Stomach (tissue), 9 donors: ENCODE measurements around the gene ZNF491. TPM values are rescaled to one million over a fixed set of nuclear protein-coding genes. Genes with fewer than 3 reads are reported as not detected.
A peak's percentile ranks its signal among the peaks of the same experiment; 100 is the strongest.

Source experiments
- DNase-seq, 2 donors: peaks; one replicate each; pipeline versions ENCODE4 v3.0.0 to v3.0.0-alpha.2; 2013 to 2019
- H3K27ac ChIP-seq, 5 donors: fragments of 200-600 bp in 4 of 5; sonication (generic) in 4 of 5; one replicate each; pipeline ENCODE4 v1.5.1; 2013 to 2019; ENCODE audit warnings: mild to moderate bottlenecking in 1 of 5, moderate library complexity in 1 of 5
- H3K27me3 ChIP-seq, 3 donors: fragments of 200-600 bp; sonication (generic); one replicate each; pipeline ENCODE4 v1.5.1; 2017 to 2019; ENCODE audit warnings: mixed run types in 1 of 3
- H3K36me3 ChIP-seq, 4 donors: fragments of 200-600 bp; sonication (generic); 1 replicate in 3 of 4; 2 replicates in 1 of 4; pipeline ENCODE4 v1.5.1; 2016 to 2019
- H3K4me1 ChIP-seq, 4 donors: fragments of 200-600 bp; sonication (generic); one replicate each; pipeline ENCODE4 v1.5.1; 2016 to 2019
- H3K4me3 ChIP-seq, 4 donors: fragments of 200-600 bp; sonication (generic) in 3 of 4; one replicate each; pipeline ENCODE4 v1.5.1; 2016 to 2019; ENCODE audit warnings: mild to moderate bottlenecking in 1 of 4
- H3K9me3 ChIP-seq, 4 donors: fragments of 200-600 bp; sonication (generic); one replicate each; pipeline ENCODE4 v1.5.1; 2016 to 2019
- EP300 ChIP-seq: sonication (generic); formaldehyde crosslinking; IDR thresholded peaks from one replicate; pipeline ENCODE4 v1.6.1; 2017; ENCODE audit warnings: antibody characterized with exemption
- POLR2A ChIP-seq, 4 donors: fragments of 450-650 bp; IDR thresholded peaks; one replicate each; pipeline ENCODE4 v1.6.1; 2016; ENCODE audit warnings: antibody characterized with exemption in 4 of 4, control low read depth in 2 of 4, mild to moderate bottlenecking in 1 of 4, moderate library complexity in 1 of 4
- POLR2AphosphoS5 ChIP-seq, 3 donors: sonication (generic); formaldehyde crosslinking; IDR thresholded peaks; one replicate each; pipeline ENCODE4 v1.6.1; 2016; ENCODE audit warnings: antibody characterized with exemption in 3 of 3
- WGBS, 5 donors: extraction: QIAGEN DNeasy Blood & Tissue Kit in 3 of 5; methylation state at CpG; one replicate each; pipeline versions ENCODE4 v1.1.5 to v1.1.7; 2013 to 2018; 5-methylcytosine and 5-hydroxymethylcytosine counted together
- intact Hi-C: fragments of 100-400 bp; cut with DNase I; formaldehyde crosslinking; loops from one replicate; pipeline ENCODE4 v1.15.1; 2023; ENCODE audit warnings: low total_unique reads
- polyA plus RNA-seq, 3 donors: library from polyadenylated mRNA; stranded (reverse); fragments of 200-250 nt; gene quantifications; one replicate each; pipeline ENCODE4 v1.2.3, GENCODE V29; 2013
- total RNA-seq, 5 donors: library from RNA; depleted of rRNA; stranded (reverse); fragments of >200 nt; gene quantifications; one replicate each; pipeline versions ENCODE4 v1.1.0 to v1.2.3, GENCODE V29; 2014 to 2016
- TF ChIP-seq, protein P1 (sequence below), 7 experiments: fragments of 450-650 bp in 4 of 7; fragments of 200-600 bp in 3 of 7; sonication (generic) in 3 of 7; IDR thresholded peaks; one replicate each; pipeline ENCODE4 v1.5.1; 2016 to 2019; ENCODE audit warnings: antibody characterized with exemption in 7 of 7, control low read depth in 2 of 7, mild to moderate bottlenecking in 1 of 7
- donor health status: healthy with polysubstance abuse.
- donor health status: Bipolar disorder and iron deficiency.
- donor health status: healthy.

ZNF491 gene
- total and polyA plus RNA-seq, 8 donors, result 0.63 to 21.4 (median 2.1) TPM; not detected in 2

GRCh38 chr19:11780431-11781020 lies 17.8 kb upstream of the ZNF491 start:
- Histone ChIP-seq H3K4me3 (peak overlapping the region in 1 of 4 donors; percentile 1), H3K4me1 (no peaks in the 10 kb centered on the region), H3K36me3 (peaks cover 43 to 80% (median 58%) of the 10 kb centered on the region in 4 donors), H3K9me3 (peaks cover 48 to 100% (median 90%) of the 10 kb centered on the region in 4 donors), H3K27ac (no peak overlapping the region), H3K27me3 (no peaks in the 10 kb centered on the region)
- WGBS, 5 donors, result 96 to 99% (median 98%) methylated on average over 7 of the region's 7 CpGs
- DNase-seq, result no peak
- TF ChIP-seq EP300 (no peak), POLR2AphosphoS5 (IDR thresholded peaks at IDR 0.05) (no peak), POLR2A (IDR thresholded peaks at IDR 0.05) (no peak)
- TF ChIP-seq, protein P1, sequence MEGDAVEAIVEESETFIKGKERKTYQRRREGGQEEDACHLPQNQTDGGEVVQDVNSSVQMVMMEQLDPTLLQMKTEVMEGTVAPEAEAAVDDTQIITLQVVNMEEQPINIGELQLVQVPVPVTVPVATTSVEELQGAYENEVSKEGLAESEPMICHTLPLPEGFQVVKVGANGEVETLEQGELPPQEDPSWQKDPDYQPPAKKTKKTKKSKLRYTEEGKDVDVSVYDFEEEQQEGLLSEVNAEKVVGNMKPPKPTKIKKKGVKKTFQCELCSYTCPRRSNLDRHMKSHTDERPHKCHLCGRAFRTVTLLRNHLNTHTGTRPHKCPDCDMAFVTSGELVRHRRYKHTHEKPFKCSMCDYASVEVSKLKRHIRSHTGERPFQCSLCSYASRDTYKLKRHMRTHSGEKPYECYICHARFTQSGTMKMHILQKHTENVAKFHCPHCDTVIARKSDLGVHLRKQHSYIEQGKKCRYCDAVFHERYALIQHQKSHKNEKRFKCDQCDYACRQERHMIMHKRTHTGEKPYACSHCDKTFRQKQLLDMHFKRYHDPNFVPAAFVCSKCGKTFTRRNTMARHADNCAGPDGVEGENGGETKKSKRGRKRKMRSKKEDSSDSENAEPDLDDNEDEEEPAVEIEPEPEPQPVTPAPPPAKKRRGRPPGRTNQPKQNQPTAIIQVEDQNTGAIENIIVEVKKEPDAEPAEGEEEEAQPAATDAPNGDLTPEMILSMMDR (IDR thresholded peaks at IDR 0.05), result no peak
- intact Hi-C loops, result no loop called here

GRCh38 chr19:11781295-11782057 lies 16.8 kb upstream of the ZNF491 start:
- no peaks in the 10 kb centered on the region for H3K4me1 ChIP-seq
- 96 to 97% (median 96%) methylated on average over 5 of the region's 5 CpGs for WGBS, 5 donors
- no peak overlapping the region for H3K27ac ChIP-seq
- TF ChIP-seq, protein P1 (IDR thresholded peaks at IDR 0.05), result no peak
- no peak for TF ChIP-seq POLR2A (IDR thresholded peaks at IDR 0.05)
- no peak for TF ChIP-seq EP300
- intact Hi-C loops, result no loop called here
- peaks cover 43 to 80% (median 58%) of the 10 kb centered on the region in 4 donors for H3K36me3 ChIP-seq
- peaks cover 48 to 100% (median 95%) of the 10 kb centered on the region in 4 donors for H3K9me3 ChIP-seq
- no peaks in the 10 kb centered on the region for H3K27me3 ChIP-seq
- DNase-seq, result no peak
- no peak overlapping the region for H3K4me3 ChIP-seq

DNA sequence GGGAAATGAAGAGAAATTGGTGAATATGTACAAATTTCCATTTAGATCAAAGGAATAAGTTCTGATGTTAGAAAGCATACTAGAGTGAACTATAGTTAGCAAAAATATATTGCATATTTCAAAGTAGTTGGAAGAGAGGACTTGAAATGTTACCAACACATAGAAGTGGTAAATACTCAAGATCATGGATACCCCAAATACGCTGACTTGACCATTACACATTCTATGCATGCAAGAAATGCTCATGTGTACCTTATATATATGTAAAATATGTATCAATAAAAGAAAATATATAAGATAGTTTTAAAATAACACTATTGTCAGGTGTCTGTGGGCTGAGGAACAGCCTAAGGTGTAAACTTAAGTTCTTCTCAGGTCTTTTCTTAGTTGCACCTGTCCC lies 14.6 kb upstream of the ZNF491 start:
- Histone ChIP-seq H3K4me3 (no peak overlapping the region), H3K36me3 (peaks cover 30 to 57% (median 36%) of the 10 kb centered on the region in 4 donors)
- intact Hi-C loops, result no loop called here

GRCh38 chr19:11784356-11784755 lies 14.0 kb upstream of the ZNF491 start:
- Histone ChIP-seq H3K4me3 (no peak overlapping the region), H3K9me3 (peaks cover 52 to 100% (median 94%) of the 10 kb centered on the region in 4 donors), H3K4me1 (no peaks in the 10 kb centered on the region), H3K27me3 (no peaks in the 10 kb centered on the region), H3K36me3 (peaks cover 24 to 51% (median 30%) of the 10 kb centered on the region in 4 donors), H3K27ac (no peak overlapping the region)
- intact Hi-C loops, result no loop called here
- WGBS, 5 donors, result 94 to 100% (median 97%) methylated on average over 3 of the region's 3 CpGs
- no peak for DNase-seq
- no peak for TF ChIP-seq POLR2AphosphoS5 (IDR thresholded peaks at IDR 0.05)
- no peak for TF ChIP-seq EP300
- no peak for TF ChIP-seq POLR2A (IDR thresholded peaks at IDR 0.05)
- TF ChIP-seq, protein P1 (IDR thresholded peaks at IDR 0.05), result no peak

More for the DNA sequence above, 14.6 kb upstream of the ZNF491 start:
- no peak for DNase-seq
- Histone ChIP-seq H3K9me3 (peaks cover 52 to 100% (median 93%) of the 10 kb centered on the region in 4 donors), H3K27ac (no peak overlapping the region), H3K4me1 (no peaks in the 10 kb centered on the region), H3K27me3 (no peaks in the 10 kb centered on the region)
- 97 to 100% (median 98%) methylated on average over 1 of the region's 1 CpG for WGBS, 5 donors
- TF ChIP-seq EP300 (no peak), POLR2AphosphoS5 (IDR thresholded peaks at IDR 0.05) (no peak), POLR2A (IDR thresholded peaks at IDR 0.05) (no peak)
- TF ChIP-seq, protein P1 (IDR thresholded peaks at IDR 0.05), result no peak
